ENCODE measurements around the gene REG1B. TPM values are rescaled to one million over a fixed set of nuclear protein-coding genes. Genes with fewer than 3 reads are reported as not detected.
"Not testable (repeated sequence)": the region's sequence is repeated elsewhere in the genome, so short reads cannot be mapped to it uniquely, and the experiment has no call there.

The REG1B gene
- total RNA-seq, 3 donors from 2014 or later: not detected

- Histone ChIP-seq H3K4me3 (no peak overlapping the region), H3K27ac (no peak overlapping the region), H3K36me3 (no peaks in the 10 kb centered on the region), H3K9me3 (no peaks in the 10 kb centered on the region), H3K27me3 (no peaks in the 10 kb centered on the region), H3K4me1 (no peaks in the 10 kb centered on the region)
- TF ChIP-seq POLR2A (IDR thresholded peaks at IDR 0.05): no peak
- no peak for TF ChIP-seq POLR2AphosphoS5 (IDR thresholded peaks at IDR 0.05)
- TF ChIP-seq CTCF (IDR thresholded peaks at IDR 0.05): no peak
- no peak for DNase-seq (ENCODE audit: low spot score in 2 of 2)
- intact Hi-C loops (cut with DNase I; ENCODE audit: low total_unique reads): no loop called here
These were observed 3.2 kb downstream of the REG1B start for GRCh38 chr2:79084495-79085135.

GRCh38 chr2:79083597-79084251 is 4.1 kb downstream of the REG1B start:
- no peak for DNase-seq (ENCODE audit: low spot score in 2 of 2)
- intact Hi-C loops (cut with DNase I; ENCODE audit: low total_unique reads): no loop called here
- Histone ChIP-seq H3K9me3 (no peaks in the 10 kb centered on the region), H3K27ac (no peak overlapping the region), H3K27me3 (no peaks in the 10 kb centered on the region), H3K4me3 (no peak overlapping the region), H3K4me1 (no peaks in the 10 kb centered on the region), H3K36me3 (no peaks in the 10 kb centered on the region)
- TF ChIP-seq POLR2A (IDR thresholded peaks at IDR 0.05) (no peak), CTCF (IDR thresholded peaks at IDR 0.05) (no peak), POLR2AphosphoS5 (IDR thresholded peaks at IDR 0.05) (no peak)

- Histone ChIP-seq H3K27me3 (no peaks in the 10 kb centered on the region), H3K27ac (no peak overlapping the region), H3K4me1 (no peaks in the 10 kb centered on the region), H3K4me3 (no peak overlapping the region), H3K36me3 (no peaks in the 10 kb centered on the region), H3K9me3 (peaks cover 0 to 4% of the 10 kb centered on the region in 2 donors)
- TF ChIP-seq POLR2AphosphoS5 (IDR thresholded peaks at IDR 0.05) (no peak), CTCF (IDR thresholded peaks at IDR 0.05) (no peak), POLR2A (IDR thresholded peaks at IDR 0.05) (no peak)
- DNase-seq (ENCODE audit: low spot score in 2 of 2): no peak
- intact Hi-C loops (cut with DNase I; ENCODE audit: low total_unique reads): no loop called here
These were observed 4.8 kb downstream of the REG1B start for GRCh38 chr2:79082987-79083386.

GRCh38 chr2:79071078-79071477 is 16.7 kb downstream of the REG1B start:
- Histone ChIP-seq H3K36me3 (no peaks in the 10 kb centered on the region), H3K9me3 (no peaks in the 10 kb centered on the region), H3K27ac (no peak overlapping the region), H3K4me1 (no peaks in the 10 kb centered on the region), H3K27me3 (no peaks in the 10 kb centered on the region), H3K4me3 (no peak overlapping the region)
- no peak for DNase-seq (ENCODE audit: low spot score in 2 of 2)
- TF ChIP-seq POLR2A (IDR thresholded peaks at IDR 0.05): no peak
- no peak for TF ChIP-seq CTCF (IDR thresholded peaks at IDR 0.05)
- TF ChIP-seq POLR2AphosphoS5 (IDR thresholded peaks at IDR 0.05): no peak
- intact Hi-C loops (cut with DNase I; ENCODE audit: low total_unique reads): no loop called here

- Histone ChIP-seq H3K27me3 (no peaks in the 10 kb centered on the region), H3K9me3 (no peaks in the 10 kb centered on the region), H3K36me3 (no peaks in the 10 kb centered on the region), H3K4me1 (no peaks in the 10 kb centered on the region), H3K4me3 (no peak overlapping the region), H3K27ac (no peak overlapping the region)
- DNase-seq (ENCODE audit: low spot score in 2 of 2): no peak
- intact Hi-C loops (cut with DNase I; ENCODE audit: low total_unique reads): no loop called here
- no peak for TF ChIP-seq POLR2A (IDR thresholded peaks at IDR 0.05)
- TF ChIP-seq CTCF (IDR thresholded peaks at IDR 0.05): no peak
- TF ChIP-seq POLR2AphosphoS5 (IDR thresholded peaks at IDR 0.05): no peak
These were observed 22.6 kb downstream of the REG1B start for GRCh38 chr2:79065201-79065600.

- H3K4me1 ChIP-seq; H3K9me3 ChIP-seq; H3K27ac ChIP-seq; H3K4me3 ChIP-seq; DNase-seq (ENCODE audit: low spot score in 2 of 2); H3K36me3 ChIP-seq; H3K27me3 ChIP-seq; intact Hi-C loops (cut with DNase I; ENCODE audit: low total_unique reads): not testable (repeated sequence)
These were observed 33.0 kb downstream of the REG1B start for GRCh38 chr2:79054769-79055168.

GRCh38 chr2:79053486-79053885 is 34.3 kb downstream of the REG1B start:
- H3K27ac ChIP-seq; H3K36me3 ChIP-seq; H3K9me3 ChIP-seq; H3K27me3 ChIP-seq; DNase-seq (ENCODE audit: low spot score in 2 of 2); H3K4me3 ChIP-seq; intact Hi-C loops (cut with DNase I; ENCODE audit: low total_unique reads); H3K4me1 ChIP-seq: not testable (repeated sequence)
